Measurements from ENCODE around the gene AIG1.

AIG1 gene

DNA sequence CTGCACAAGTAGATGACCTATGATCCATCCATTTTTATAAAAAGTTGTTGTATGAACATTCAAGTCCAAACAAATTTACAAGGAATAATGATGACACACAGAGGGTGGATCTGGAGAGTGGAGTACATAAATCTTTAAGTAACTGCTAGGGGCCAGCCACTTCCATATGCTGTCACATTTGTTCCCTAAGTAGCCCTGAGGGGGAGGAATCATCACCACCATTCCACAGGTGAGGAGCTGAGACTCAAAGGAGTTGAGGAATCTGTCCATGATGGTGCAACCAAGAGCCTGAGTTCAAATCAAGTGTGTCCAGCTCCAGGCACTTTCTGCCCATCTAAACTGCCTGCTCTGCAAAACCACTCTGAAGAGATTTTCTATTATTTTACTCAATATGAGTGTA is 132.1 kb downstream of the AIG1 start:
- Histone ChIP-seq H2AFZ (ENCODE audit: low read length) (no peak overlapping the region), H3K9me3 (replicated peaks; ENCODE audit: insufficient read depth, low read length) (no peaks in the 10 kb centered on the region), H3K36me3 (replicated peaks; ENCODE audit: insufficient read depth, low read length) (no peaks in the 10 kb centered on the region), H3K9me2 (replicated peaks; ENCODE audit: insufficient read depth, low read length) (no peaks in the 10 kb centered on the region), H4K20me1 (ENCODE audit: insufficient read depth, low read length) (no peaks in the 10 kb centered on the region), H3K27ac (ENCODE audit: low read length) (no peak overlapping the region), H3K27me3 (replicated peaks; ENCODE audit: insufficient read depth, low read length) (no peaks in the 10 kb centered on the region), H3K4me1 (ENCODE audit: low read length) (no peaks in the 10 kb centered on the region), H3K9ac (ENCODE audit: low read length) (no peak overlapping the region), H3K4me3 (ENCODE audit: low read length) (no peak overlapping the region), H3K4me2 (ENCODE audit: low read depth, low read length) (no peak overlapping the region), H3K79me2 (ENCODE audit: low read length) (no peaks in the 10 kb centered on the region), H3F3A (ENCODE audit: insufficient read depth, low read length) (no peaks in the 10 kb centered on the region)
- no peak for DNase-seq
- TF ChIP-seq EZH2 (optimal IDR thresholded peaks at IDR 0.05; ENCODE audit: low read depth, low read length) (no peak), EZH2phosphoT487 (IDR thresholded peaks at IDR 0.05; ENCODE audit: low read length) (no peak)
- TF ChIP-seq, protein P1, sequence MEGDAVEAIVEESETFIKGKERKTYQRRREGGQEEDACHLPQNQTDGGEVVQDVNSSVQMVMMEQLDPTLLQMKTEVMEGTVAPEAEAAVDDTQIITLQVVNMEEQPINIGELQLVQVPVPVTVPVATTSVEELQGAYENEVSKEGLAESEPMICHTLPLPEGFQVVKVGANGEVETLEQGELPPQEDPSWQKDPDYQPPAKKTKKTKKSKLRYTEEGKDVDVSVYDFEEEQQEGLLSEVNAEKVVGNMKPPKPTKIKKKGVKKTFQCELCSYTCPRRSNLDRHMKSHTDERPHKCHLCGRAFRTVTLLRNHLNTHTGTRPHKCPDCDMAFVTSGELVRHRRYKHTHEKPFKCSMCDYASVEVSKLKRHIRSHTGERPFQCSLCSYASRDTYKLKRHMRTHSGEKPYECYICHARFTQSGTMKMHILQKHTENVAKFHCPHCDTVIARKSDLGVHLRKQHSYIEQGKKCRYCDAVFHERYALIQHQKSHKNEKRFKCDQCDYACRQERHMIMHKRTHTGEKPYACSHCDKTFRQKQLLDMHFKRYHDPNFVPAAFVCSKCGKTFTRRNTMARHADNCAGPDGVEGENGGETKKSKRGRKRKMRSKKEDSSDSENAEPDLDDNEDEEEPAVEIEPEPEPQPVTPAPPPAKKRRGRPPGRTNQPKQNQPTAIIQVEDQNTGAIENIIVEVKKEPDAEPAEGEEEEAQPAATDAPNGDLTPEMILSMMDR (IDR thresholded peaks at IDR 0.05; ENCODE audit: low read length) = no peak

DNA sequence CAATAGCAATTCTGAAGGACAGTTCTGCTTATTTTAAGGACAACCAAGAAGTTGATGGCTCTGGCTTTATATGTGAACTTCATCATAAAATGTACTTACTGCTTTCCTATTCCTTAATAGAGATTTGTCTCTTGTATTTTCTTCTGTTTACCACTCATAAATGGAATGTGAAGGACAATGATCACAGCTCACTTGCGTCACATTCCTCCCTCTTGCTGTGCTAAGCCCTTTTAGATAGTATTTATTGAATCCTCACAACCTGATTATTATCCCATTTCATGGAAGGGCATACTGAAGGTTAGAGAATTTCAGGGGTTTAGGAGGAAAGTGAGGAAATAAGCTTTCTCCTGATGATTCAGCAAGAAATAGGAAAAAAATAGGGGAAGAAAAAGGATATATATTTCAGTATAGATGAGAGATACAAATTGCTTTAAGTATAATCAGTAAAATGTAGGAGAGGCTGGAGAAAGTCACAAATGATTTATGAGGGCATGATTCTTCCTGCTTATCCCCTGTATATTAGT is 132.9 kb downstream of the AIG1 start:
- Histone ChIP-seq H3K36me3 (replicated peaks; ENCODE audit: insufficient read depth, low read length) (no peaks in the 10 kb centered on the region), H3F3A (ENCODE audit: insufficient read depth, low read length) (no peaks in the 10 kb centered on the region), H3K9me2 (replicated peaks; ENCODE audit: insufficient read depth, low read length) (no peaks in the 10 kb centered on the region), H3K9ac (ENCODE audit: low read length) (no peak overlapping the region), H4K20me1 (ENCODE audit: insufficient read depth, low read length) (no peaks in the 10 kb centered on the region), H3K27ac (ENCODE audit: low read length) (no peak overlapping the region), H3K4me3 (ENCODE audit: low read length) (no peak overlapping the region), H3K79me2 (ENCODE audit: low read length) (no peaks in the 10 kb centered on the region), H2AFZ (ENCODE audit: low read length) (no peak overlapping the region), H3K4me2 (ENCODE audit: low read depth, low read length) (no peak overlapping the region), H3K9me3 (replicated peaks; ENCODE audit: insufficient read depth, low read length) (no peaks in the 10 kb centered on the region), H3K27me3 (replicated peaks; ENCODE audit: insufficient read depth, low read length) (no peaks in the 10 kb centered on the region), H3K4me1 (ENCODE audit: low read length) (no peaks in the 10 kb centered on the region)
- DNase-seq = no peak
- TF ChIP-seq EZH2phosphoT487 (IDR thresholded peaks at IDR 0.05; ENCODE audit: low read length) = no peak
- no peak for TF ChIP-seq EZH2 (optimal IDR thresholded peaks at IDR 0.05; ENCODE audit: low read depth, low read length)
- TF ChIP-seq, protein P1 (IDR thresholded peaks at IDR 0.05; ENCODE audit: low read length) = no peak

- Histone ChIP-seq H3K9me3 (replicated peaks; ENCODE audit: insufficient read depth, low read length) (no peaks in the 10 kb centered on the region), H3K4me1 (ENCODE audit: low read length) (no peaks in the 10 kb centered on the region), H4K20me1 (ENCODE audit: insufficient read depth, low read length) (no peaks in the 10 kb centered on the region), H3K79me2 (ENCODE audit: low read length) (no peaks in the 10 kb centered on the region), H3F3A (ENCODE audit: insufficient read depth, low read length) (no peaks in the 10 kb centered on the region), H2AFZ (ENCODE audit: low read length) (no peak overlapping the region), H3K4me3 (ENCODE audit: low read length) (no peak overlapping the region), H3K27me3 (replicated peaks; ENCODE audit: insufficient read depth, low read length) (no peaks in the 10 kb centered on the region), H3K9me2 (replicated peaks; ENCODE audit: insufficient read depth, low read length) (no peaks in the 10 kb centered on the region), H3K27ac (ENCODE audit: low read length) (no peak overlapping the region), H3K4me2 (ENCODE audit: low read depth, low read length) (no peak overlapping the region), H3K9ac (ENCODE audit: low read length) (no peak overlapping the region), H3K36me3 (replicated peaks; ENCODE audit: insufficient read depth, low read length) (no peaks in the 10 kb centered on the region)
- no peak for DNase-seq
- TF ChIP-seq EZH2phosphoT487 (IDR thresholded peaks at IDR 0.05; ENCODE audit: low read length) (no peak), EZH2 (optimal IDR thresholded peaks at IDR 0.05; ENCODE audit: low read depth, low read length) (no peak)
- TF ChIP-seq, protein P1 (IDR thresholded peaks at IDR 0.05; ENCODE audit: low read length) = no peak
These were observed 133.5 kb downstream of the AIG1 start for GRCh38 chr6:143194095-143194589.

All from MM.1S (cell line).